ENCODE results near the gene FAM81A. TPM values are rescaled to one million over a fixed set of nuclear protein-coding genes. Genes with fewer than 3 reads are reported as not detected.

FAM81A gene
- total RNA-seq, 1 experiment from 2014 or later: 2.0 TPM

DNA sequence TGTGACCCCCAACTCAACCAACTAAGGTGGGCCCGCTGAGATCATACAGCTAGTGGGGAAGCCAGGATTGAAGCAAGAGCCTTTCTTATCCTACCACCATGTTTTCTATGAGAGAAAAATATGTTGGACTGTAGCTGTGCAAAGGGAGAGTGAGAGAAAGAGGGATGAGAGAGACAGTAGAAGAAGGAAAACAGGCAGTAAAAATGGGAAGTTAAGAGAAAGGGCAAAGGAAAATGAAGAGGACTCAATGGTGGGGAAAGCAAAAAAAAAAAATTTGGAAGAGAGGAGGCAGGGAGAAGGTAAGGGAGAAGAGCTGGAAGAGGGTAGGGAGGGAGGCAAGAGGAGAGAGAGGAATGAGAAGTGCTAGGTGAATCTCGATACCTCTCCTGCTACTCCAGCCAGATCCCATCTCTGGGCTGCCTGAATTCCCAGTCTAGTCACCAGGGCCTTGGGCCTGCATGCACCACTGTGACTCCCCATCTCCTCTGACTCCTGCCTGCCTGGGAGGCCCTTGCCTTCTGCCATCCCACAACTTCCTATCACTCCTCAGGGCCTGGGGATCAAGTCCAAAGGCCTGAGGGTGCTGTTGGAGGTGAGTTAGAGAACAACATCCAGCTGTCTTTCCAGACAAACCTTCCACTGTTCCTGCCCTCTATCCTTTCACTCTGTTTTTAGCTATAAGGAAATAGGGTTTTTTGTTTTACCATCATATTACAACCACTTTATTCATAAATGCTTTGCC, 15.7 kb downstream of the FAM81A start:
- Mint-ChIP-seq H3K27me3 (ENCODE audit: low read depth) (no peaks in the 10 kb centered on the region), H3K4me3 (no peak overlapping the region), H3K4me1 (peaks cover 9% of the 10 kb centered on the region), H3K9me3 (no peaks in the 10 kb centered on the region), H3K36me3 (no peaks in the 10 kb centered on the region), H3K27ac (no peak overlapping the region)
- TF ChIP-seq ZBTB21 (CRISPR knock-in tag; IDR thresholded peaks at IDR 0.05; ENCODE audit: borderline replicate concordance) (no peak), ESRRA (CRISPR knock-in tag; IDR thresholded peaks at IDR 0.05; ENCODE audit: borderline replicate concordance) (no peak), ZNF416 (CRISPR knock-in tag; IDR thresholded peaks at IDR 0.05) (no peak), ZNF671 (CRISPR knock-in tag; IDR thresholded peaks at IDR 0.05) (no peak), SP1 (CRISPR knock-in tag; conservative IDR thresholded peaks at IDR 0.05) (no peak), ZNF138 (CRISPR knock-in tag; conservative IDR thresholded peaks at IDR 0.05) (no peak), NR2C2 (CRISPR knock-in tag; IDR thresholded peaks at IDR 0.05) (no peak), ZNF423 (CRISPR knock-in tag; IDR thresholded peaks at IDR 0.05) (no peak), ZBTB43 (CRISPR knock-in tag; IDR thresholded peaks at IDR 0.05) (no peak), ZSCAN18 (CRISPR knock-in tag; IDR thresholded peaks at IDR 0.05) (no peak), TEAD1 (CRISPR knock-in tag; IDR thresholded peaks at IDR 0.05) (no peak), TCF7 (CRISPR knock-in tag; IDR thresholded peaks at IDR 0.05; ENCODE audit: low read depth) (no peak), SMAD3 (CRISPR knock-in tag; IDR thresholded peaks at IDR 0.05; ENCODE audit: borderline replicate concordance) (no peak)
- TF ChIP-seq, protein P1, sequence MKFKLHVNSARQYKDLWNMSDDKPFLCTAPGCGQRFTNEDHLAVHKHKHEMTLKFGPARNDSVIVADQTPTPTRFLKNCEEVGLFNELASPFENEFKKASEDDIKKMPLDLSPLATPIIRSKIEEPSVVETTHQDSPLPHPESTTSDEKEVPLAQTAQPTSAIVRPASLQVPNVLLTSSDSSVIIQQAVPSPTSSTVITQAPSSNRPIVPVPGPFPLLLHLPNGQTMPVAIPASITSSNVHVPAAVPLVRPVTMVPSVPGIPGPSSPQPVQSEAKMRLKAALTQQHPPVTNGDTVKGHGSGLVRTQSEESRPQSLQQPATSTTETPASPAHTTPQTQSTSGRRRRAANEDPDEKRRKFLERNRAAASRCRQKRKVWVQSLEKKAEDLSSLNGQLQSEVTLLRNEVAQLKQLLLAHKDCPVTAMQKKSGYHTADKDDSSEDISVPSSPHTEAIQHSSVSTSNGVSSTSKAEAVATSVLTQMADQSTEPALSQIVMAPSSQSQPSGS (CRISPR knock-in tag; IDR thresholded peaks at IDR 0.05; ENCODE audit: borderline replicate concordance, low read depth): no peak
- TF ChIP-seq, protein P2, sequence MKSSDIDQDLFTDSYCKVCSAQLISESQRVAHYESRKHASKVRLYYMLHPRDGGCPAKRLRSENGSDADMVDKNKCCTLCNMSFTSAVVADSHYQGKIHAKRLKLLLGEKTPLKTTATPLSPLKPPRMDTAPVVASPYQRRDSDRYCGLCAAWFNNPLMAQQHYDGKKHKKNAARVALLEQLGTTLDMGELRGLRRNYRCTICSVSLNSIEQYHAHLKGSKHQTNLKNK (CRISPR knock-in tag; IDR thresholded peaks at IDR 0.05): no peak
- TF ChIP-seq, protein P3, sequence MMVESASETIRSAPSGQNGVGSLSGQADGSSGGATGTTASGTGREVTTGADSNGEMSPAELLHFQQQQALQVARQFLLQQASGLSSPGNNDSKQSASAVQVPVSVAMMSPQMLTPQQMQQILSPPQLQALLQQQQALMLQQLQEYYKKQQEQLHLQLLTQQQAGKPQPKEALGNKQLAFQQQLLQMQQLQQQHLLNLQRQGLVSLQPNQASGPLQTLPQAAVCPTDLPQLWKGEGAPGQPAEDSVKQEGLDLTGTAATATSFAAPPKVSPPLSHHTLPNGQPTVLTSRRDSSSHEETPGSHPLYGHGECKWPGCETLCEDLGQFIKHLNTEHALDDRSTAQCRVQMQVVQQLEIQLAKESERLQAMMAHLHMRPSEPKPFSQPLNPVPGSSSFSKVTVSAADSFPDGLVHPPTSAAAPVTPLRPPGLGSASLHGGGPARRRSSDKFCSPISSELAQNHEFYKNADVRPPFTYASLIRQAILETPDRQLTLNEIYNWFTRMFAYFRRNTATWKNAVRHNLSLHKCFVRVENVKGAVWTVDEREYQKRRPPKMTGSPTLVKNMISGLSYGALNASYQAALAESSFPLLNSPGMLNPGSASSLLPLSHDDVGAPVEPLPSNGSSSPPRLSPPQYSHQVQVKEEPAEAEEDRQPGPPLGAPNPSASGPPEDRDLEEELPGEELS (CRISPR knock-in tag; IDR thresholded peaks at IDR 0.05): no peak
- TF ChIP-seq, protein P4, sequence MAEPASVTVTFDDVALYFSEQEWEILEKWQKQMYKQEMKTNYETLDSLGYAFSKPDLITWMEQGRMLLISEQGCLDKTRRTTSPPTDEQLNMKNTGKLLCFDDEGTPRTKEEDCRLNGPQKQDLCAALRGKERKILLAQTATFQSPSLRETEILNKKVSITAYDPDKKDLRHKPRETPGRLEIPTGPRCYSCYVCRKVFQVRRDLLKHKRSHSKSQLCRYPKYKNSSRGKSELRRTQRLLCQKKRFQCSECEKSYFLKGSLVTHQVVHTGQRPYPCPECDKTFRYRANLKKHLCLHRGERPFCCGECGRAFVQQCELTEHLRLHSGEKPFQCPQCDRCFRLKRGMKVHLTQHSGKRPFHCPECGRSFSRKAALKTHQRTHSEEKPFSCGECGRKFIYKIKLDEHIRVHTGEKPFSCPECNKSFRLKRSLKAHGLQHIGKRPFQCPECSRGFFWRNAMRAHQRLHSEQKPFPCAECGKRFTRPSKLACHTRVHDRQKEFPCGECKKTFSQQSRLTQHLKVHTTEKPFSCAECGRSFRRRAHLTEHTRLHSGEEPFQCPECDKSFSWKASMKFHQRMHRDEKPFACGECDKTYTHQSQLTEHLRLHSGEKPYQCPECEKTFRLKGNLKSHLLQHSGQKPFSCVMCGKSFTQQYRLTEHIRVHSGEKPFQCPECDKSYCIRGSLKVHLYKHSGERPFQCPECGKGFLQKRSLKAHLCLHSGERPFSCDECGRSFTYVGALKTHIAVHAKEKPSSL (CRISPR knock-in tag; conservative IDR thresholded peaks at IDR 0.05): no peak
- TF ChIP-seq, protein P5, sequence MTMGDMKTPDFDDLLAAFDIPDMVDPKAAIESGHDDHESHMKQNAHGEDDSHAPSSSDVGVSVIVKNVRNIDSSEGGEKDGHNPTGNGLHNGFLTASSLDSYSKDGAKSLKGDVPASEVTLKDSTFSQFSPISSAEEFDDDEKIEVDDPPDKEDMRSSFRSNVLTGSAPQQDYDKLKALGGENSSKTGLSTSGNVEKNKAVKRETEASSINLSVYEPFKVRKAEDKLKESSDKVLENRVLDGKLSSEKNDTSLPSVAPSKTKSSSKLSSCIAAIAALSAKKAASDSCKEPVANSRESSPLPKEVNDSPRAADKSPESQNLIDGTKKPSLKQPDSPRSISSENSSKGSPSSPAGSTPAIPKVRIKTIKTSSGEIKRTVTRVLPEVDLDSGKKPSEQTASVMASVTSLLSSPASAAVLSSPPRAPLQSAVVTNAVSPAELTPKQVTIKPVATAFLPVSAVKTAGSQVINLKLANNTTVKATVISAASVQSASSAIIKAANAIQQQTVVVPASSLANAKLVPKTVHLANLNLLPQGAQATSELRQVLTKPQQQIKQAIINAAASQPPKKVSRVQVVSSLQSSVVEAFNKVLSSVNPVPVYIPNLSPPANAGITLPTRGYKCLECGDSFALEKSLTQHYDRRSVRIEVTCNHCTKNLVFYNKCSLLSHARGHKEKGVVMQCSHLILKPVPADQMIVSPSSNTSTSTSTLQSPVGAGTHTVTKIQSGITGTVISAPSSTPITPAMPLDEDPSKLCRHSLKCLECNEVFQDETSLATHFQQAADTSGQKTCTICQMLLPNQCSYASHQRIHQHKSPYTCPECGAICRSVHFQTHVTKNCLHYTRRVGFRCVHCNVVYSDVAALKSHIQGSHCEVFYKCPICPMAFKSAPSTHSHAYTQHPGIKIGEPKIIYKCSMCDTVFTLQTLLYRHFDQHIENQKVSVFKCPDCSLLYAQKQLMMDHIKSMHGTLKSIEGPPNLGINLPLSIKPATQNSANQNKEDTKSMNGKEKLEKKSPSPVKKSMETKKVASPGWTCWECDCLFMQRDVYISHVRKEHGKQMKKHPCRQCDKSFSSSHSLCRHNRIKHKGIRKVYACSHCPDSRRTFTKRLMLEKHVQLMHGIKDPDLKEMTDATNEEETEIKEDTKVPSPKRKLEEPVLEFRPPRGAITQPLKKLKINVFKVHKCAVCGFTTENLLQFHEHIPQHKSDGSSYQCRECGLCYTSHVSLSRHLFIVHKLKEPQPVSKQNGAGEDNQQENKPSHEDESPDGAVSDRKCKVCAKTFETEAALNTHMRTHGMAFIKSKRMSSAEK (CRISPR knock-in tag; IDR thresholded peaks at IDR 0.05; ENCODE audit: borderline replicate concordance): no peak
- TF ChIP-seq, protein P6, sequence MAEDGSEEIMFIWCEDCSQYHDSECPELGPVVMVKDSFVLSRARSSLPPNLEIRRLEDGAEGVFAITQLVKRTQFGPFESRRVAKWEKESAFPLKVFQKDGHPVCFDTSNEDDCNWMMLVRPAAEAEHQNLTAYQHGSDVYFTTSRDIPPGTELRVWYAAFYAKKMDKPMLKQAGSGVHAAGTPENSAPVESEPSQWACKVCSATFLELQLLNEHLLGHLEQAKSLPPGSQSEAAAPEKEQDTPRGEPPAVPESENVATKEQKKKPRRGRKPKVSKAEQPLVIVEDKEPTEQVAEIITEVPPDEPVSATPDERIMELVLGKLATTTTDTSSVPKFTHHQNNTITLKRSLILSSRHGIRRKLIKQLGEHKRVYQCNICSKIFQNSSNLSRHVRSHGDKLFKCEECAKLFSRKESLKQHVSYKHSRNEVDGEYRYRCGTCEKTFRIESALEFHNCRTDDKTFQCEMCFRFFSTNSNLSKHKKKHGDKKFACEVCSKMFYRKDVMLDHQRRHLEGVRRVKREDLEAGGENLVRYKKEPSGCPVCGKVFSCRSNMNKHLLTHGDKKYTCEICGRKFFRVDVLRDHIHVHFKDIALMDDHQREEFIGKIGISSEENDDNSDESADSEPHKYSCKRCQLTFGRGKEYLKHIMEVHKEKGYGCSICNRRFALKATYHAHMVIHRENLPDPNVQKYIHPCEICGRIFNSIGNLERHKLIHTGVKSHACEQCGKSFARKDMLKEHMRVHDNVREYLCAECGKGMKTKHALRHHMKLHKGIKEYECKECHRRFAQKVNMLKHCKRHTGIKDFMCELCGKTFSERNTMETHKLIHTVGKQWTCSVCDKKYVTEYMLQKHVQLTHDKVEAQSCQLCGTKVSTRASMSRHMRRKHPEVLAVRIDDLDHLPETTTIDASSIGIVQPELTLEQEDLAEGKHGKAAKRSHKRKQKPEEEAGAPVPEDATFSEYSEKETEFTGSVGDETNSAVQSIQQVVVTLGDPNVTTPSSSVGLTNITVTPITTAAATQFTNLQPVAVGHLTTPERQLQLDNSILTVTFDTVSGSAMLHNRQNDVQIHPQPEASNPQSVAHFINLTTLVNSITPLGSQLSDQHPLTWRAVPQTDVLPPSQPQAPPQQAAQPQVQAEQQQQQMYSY (CRISPR knock-in tag; IDR thresholded peaks at IDR 0.05): no peak
- DNase-seq (ENCODE audit: low spot score): no peak
- CTCF ChIA-PET: interaction anchor here (0.6 kb wide), 1 partner anchor 139 kb away, joined by 3 read pairs; no protein-coding TSS in a partner anchor
- POLR2A ChIA-PET: no interaction called here
- no peak; the same call in 1 of the 2 replicates for ATAC-seq

All from WTC11 (cell line).